ENCODE results near the gene FAM241B. TPM values are rescaled to one million over a fixed set of nuclear protein-coding genes. Genes with fewer than 3 reads are reported as not detected.

The FAM241B gene, protein sequence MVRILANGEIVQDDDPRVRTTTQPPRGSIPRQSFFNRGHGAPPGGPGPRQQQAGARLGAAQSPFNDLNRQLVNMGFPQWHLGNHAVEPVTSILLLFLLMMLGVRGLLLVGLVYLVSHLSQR
- 50.1 TPM for total RNA-seq (ENCODE audit: unreplicated experiment)
- long read RNA-seq, transcript FAM241B-201 (4 exons, 1,065 nt) = major isoform, 33 of 53 reads
- long read RNA-seq, transcript FAM241B-203 (3 exons, 746 nt) = minor isoform, 5 of 53 reads
- long read RNA-seq, partial matches to known transcripts = 5 of 53 reads
- long read RNA-seq, other reads (novel, unspliced or antisense) = 10 of 53 reads

DNA sequence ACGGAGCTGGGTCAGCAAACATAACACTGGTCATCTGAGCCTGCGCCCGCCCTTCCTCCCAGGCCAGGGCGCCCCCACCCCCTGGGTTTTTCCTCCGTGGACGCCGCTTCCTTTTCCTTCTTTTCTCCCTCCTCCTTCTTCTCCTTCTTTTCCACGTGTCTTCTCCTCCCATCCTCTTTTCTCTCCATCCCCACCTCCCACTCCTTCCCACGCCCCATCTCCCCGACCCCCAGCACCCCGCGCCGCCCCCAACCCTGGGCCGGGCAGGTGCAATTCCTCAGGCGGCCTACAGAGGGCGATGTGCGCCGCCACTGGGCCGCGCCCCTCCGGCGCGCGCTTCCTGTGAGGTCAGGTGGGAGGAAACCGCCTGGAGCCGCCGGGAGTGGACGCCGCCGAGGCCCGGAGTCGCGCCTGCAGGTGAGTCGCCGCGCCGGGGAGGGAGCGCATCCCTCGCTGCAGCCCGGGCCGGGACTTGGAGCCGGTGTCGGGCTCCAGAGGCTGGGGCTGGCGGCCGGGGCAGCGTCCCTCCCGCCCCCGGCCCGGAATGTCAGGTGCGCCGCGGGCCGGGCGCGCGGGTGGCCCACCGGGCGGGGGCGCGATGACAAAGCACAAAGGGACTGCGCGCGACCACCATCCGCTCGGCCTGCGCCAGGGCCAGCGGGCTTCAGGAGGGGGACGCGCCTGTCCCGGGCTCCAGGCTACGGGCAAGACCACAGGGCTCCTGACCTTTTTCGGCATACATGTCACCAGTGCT lies at the start of gene FAM241B:
FAM241B (plus strand) TSS at position 351 of the 754 bp plus-strand sequence. CDS start 1,497 bp downstream, outside the sequence.
- Mint-ChIP-seq H3K4me3 (ENCODE audit: unreplicated experiment) (peak within 1 kb of the TSS; percentile 74), H3K4me1 (ENCODE audit: low read depth, unreplicated experiment) (no peaks in the 10 kb centered on the region), H3K9me3 (ENCODE audit: unreplicated experiment) (no peaks in the 10 kb centered on the region), H3K36me3 (ENCODE audit: unreplicated experiment) (no peaks in the 10 kb centered on the region), H3K27me3 (ENCODE audit: unreplicated experiment) (peaks cover 5% of the 10 kb centered on the region), H3K27ac (ENCODE audit: unreplicated experiment) (no peak within 1 kb of the TSS)
- TF ChIP-seq CTCF (IDR thresholded peaks at IDR 0.05; ENCODE audit: partially characterized antibody, unreplicated experiment) = peak; percentile 100
- peak; percentile 82 for DNase-seq

DNA sequence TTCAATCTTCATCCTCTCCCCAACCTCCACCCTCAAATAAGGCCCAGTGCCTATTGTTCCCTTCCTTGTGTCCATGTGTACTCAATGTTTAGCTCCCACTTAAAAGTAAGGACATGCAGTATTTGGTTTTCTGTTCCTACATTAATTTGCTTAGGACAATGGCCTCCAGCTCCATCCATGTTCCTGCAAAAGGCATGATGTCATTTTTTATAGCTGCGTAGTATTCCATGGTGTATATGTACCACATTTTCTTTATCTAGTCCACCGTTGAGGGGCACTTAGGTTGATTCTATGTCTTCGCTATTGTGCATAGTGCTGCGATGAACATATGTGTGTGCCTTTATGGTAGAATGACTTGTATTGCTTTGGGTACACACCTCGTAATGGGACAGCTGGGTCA lies 49.6 kb upstream of the FAM241B start:
- no peak overlapping the region for H3K4me3 Mint-ChIP-seq (ENCODE audit: unreplicated experiment)
- peaks cover 6% of the 10 kb centered on the region for H3K36me3 Mint-ChIP-seq (ENCODE audit: unreplicated experiment)
- H3K9me3 Mint-ChIP-seq (ENCODE audit: unreplicated experiment) = peaks cover 9% of the 10 kb centered on the region
- H3K4me1 Mint-ChIP-seq (ENCODE audit: low read depth, unreplicated experiment) = peaks cover 29% of the 10 kb centered on the region
- H3K27me3 Mint-ChIP-seq (ENCODE audit: unreplicated experiment) = peaks cover 28% of the 10 kb centered on the region
- no peak overlapping the region for H3K27ac Mint-ChIP-seq (ENCODE audit: unreplicated experiment)
- TF ChIP-seq CTCF (IDR thresholded peaks at IDR 0.05; ENCODE audit: partially characterized antibody, unreplicated experiment) = no peak
- no peak for DNase-seq

GRCh38 chr10:69583106-69583505 lies 46.9 kb upstream of the FAM241B start:
- DNase-seq = no peak
- H3K27me3 Mint-ChIP-seq (ENCODE audit: unreplicated experiment) = peaks cover 12% of the 10 kb centered on the region
- peaks cover 17% of the 10 kb centered on the region for H3K4me1 Mint-ChIP-seq (ENCODE audit: low read depth, unreplicated experiment)
- no peak for TF ChIP-seq CTCF (IDR thresholded peaks at IDR 0.05; ENCODE audit: partially characterized antibody, unreplicated experiment)
- no peak overlapping the region for H3K27ac Mint-ChIP-seq (ENCODE audit: unreplicated experiment)
- H3K4me3 Mint-ChIP-seq (ENCODE audit: unreplicated experiment) = no peak overlapping the region
- H3K36me3 Mint-ChIP-seq (ENCODE audit: unreplicated experiment) = peaks cover 6% of the 10 kb centered on the region
- peaks cover 5% of the 10 kb centered on the region for H3K9me3 Mint-ChIP-seq (ENCODE audit: unreplicated experiment)

DNA sequence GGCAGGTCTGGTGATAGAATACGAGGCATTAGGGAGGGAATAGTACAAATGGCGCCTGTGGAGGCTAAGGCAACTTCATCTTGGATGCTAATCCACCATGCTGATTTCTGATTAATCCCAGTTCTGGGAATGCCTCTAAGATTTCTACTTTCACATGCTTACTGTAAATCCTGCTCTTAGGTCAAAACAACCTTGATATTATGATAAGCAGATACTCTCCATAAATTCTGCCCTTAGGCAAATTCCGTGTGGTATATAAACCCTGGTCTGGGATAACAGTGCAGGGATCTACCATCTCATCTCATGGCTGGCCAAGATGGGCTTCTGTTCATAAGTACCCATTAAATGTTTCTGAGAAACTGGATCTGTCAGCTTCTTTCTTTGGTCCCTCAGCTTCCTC lies 45.4 kb upstream of the FAM241B start:
- peaks cover 3% of the 10 kb centered on the region for H3K27me3 Mint-ChIP-seq (ENCODE audit: unreplicated experiment)
- DNase-seq = no peak
- no peak for TF ChIP-seq CTCF (IDR thresholded peaks at IDR 0.05; ENCODE audit: partially characterized antibody, unreplicated experiment)
- peaks cover 5% of the 10 kb centered on the region for H3K36me3 Mint-ChIP-seq (ENCODE audit: unreplicated experiment)
- H3K4me3 Mint-ChIP-seq (ENCODE audit: unreplicated experiment) = no peak overlapping the region
- peaks cover 7% of the 10 kb centered on the region for H3K4me1 Mint-ChIP-seq (ENCODE audit: low read depth, unreplicated experiment)
- H3K9me3 Mint-ChIP-seq (ENCODE audit: unreplicated experiment) = peaks cover 3% of the 10 kb centered on the region
- H3K27ac Mint-ChIP-seq (ENCODE audit: unreplicated experiment) = no peak overlapping the region

GRCh38 chr10:69588358-69588757 lies 41.7 kb upstream of the FAM241B start:
- peaks cover under 1% of the 10 kb centered on the region for H3K4me1 Mint-ChIP-seq (ENCODE audit: low read depth, unreplicated experiment)
- H3K9me3 Mint-ChIP-seq (ENCODE audit: unreplicated experiment) = peaks cover 3% of the 10 kb centered on the region
- H3K4me3 Mint-ChIP-seq (ENCODE audit: unreplicated experiment) = no peak overlapping the region
- H3K27me3 Mint-ChIP-seq (ENCODE audit: unreplicated experiment) = peaks cover 2% of the 10 kb centered on the region
- TF ChIP-seq CTCF (IDR thresholded peaks at IDR 0.05; ENCODE audit: partially characterized antibody, unreplicated experiment) = no peak
- no peak overlapping the region for H3K27ac Mint-ChIP-seq (ENCODE audit: unreplicated experiment)
- DNase-seq = no peak
- H3K36me3 Mint-ChIP-seq (ENCODE audit: unreplicated experiment) = no peaks in the 10 kb centered on the region
